DOHH2 (cell line): ENCODE measurements around the gene FAM131A.

ENCODE experiments used
- EZH2phosphoT487 ChIP-seq: fragments of 200-600 bp; sonication (generic); IDR thresholded peaks from 2 replicates; pipeline ENCODE4 v1.6.1; 2017; ENCODE audit warnings: borderline replicate concordance, mild to moderate bottlenecking, antibody characterized with exemption, low read length, moderate library complexity, mixed read lengths
- TF ChIP-seq, protein P1 (sequence below): fragments of 200-600 bp; sonication (generic); IDR thresholded peaks from one replicate; pipeline ENCODE4 v1.5.1; 2014; ENCODE audit warnings: antibody characterized with exemption, mild to moderate bottlenecking, low read depth, low read length; ENCODE audit not compliant: poor library complexity, severe bottlenecking

GRCh38 chr3:184358124-184358767, 20.8 kb downstream of the FAM131A start:
- TF ChIP-seq, protein P1, sequence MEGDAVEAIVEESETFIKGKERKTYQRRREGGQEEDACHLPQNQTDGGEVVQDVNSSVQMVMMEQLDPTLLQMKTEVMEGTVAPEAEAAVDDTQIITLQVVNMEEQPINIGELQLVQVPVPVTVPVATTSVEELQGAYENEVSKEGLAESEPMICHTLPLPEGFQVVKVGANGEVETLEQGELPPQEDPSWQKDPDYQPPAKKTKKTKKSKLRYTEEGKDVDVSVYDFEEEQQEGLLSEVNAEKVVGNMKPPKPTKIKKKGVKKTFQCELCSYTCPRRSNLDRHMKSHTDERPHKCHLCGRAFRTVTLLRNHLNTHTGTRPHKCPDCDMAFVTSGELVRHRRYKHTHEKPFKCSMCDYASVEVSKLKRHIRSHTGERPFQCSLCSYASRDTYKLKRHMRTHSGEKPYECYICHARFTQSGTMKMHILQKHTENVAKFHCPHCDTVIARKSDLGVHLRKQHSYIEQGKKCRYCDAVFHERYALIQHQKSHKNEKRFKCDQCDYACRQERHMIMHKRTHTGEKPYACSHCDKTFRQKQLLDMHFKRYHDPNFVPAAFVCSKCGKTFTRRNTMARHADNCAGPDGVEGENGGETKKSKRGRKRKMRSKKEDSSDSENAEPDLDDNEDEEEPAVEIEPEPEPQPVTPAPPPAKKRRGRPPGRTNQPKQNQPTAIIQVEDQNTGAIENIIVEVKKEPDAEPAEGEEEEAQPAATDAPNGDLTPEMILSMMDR: no peak
- TF ChIP-seq EZH2phosphoT487: no peak
